MG63 (cell line): Measurements from ENCODE around the gene ASB15. TPM values are rescaled to one million over a fixed set of nuclear protein-coding genes. Genes with fewer than 3 reads are reported as not detected.

ENCODE experiments used
- DNase-seq: peaks from one replicate; pipeline ENCODE4 v3.0.0-alpha.2; 2020
- H3K27me3 ChIP-seq: fragments of 250-450 bp; sonication (Bioruptor Pico); 2 replicates; pipeline ENCODE4 v1.5.1; 2020; ENCODE audit warnings: mild to moderate bottlenecking, moderate library complexity
- H3K36me3 ChIP-seq: fragments of 250-450 bp; sonication (Bioruptor Pico); 2 replicates; pipeline ENCODE4 v1.5.1; 2020; ENCODE audit warnings: mild to moderate bottlenecking, moderate library complexity
- H3K4me3 ChIP-seq: fragments of 250-450 bp; sonication (Bioruptor Pico); 2 replicates; pipeline ENCODE4 v1.5.1; 2020; ENCODE audit warnings: mild to moderate bottlenecking, moderate library complexity
- H3K9me3 ChIP-seq: fragments of 250-450 bp; sonication (Bioruptor Pico); 2 replicates; pipeline ENCODE4 v1.5.1; 2020; ENCODE audit warnings: mild to moderate bottlenecking, moderate library complexity
- total RNA-seq: library from RNA; depleted of rRNA; stranded (reverse); fragments of >200 nt; shearing (Covaris generic); gene quantifications from 2 replicates; pipeline ENCODE4 v1.2.3, GENCODE V29; 2014; ENCODE audit warnings: low replicate concordance

The ASB15 gene
- total RNA-seq, 1 experiment from 2014 or later = not detected

DNA sequence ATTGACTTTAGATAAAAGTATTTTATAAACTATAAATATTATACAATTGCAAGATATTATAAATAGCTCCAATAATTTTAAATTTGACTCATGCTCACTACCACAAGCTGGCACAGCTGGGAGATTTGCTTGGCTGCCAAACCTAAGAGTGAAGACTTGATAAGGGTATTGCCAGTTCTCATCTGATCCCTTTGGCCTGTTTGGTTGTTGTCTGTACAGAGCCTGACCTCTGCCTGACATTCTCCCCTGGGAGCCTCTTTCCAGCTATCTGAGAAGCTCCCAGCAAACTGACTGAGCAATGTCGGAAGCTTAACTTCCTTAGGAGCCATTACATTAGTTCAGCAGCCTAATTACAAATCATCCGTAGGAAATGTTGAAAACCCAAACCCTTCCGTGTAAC, 43.9 kb downstream of the ASB15 start:
- H3K36me3 ChIP-seq = no peaks in the 10 kb centered on the region
- DNase-seq = peak; percentile 9
- no peaks in the 10 kb centered on the region for H3K27me3 ChIP-seq
- H3K4me3 ChIP-seq = no peak overlapping the region
- no peaks in the 10 kb centered on the region for H3K9me3 ChIP-seq

- no peak overlapping the region for H3K4me3 ChIP-seq
- no peaks in the 10 kb centered on the region for H3K27me3 ChIP-seq
- H3K36me3 ChIP-seq = no peaks in the 10 kb centered on the region
- no peaks in the 10 kb centered on the region for H3K9me3 ChIP-seq
- DNase-seq = no peak
Observed at GRCh38 chr7:123647106-123647730, 45.6 kb downstream of the ASB15 start.

DNA sequence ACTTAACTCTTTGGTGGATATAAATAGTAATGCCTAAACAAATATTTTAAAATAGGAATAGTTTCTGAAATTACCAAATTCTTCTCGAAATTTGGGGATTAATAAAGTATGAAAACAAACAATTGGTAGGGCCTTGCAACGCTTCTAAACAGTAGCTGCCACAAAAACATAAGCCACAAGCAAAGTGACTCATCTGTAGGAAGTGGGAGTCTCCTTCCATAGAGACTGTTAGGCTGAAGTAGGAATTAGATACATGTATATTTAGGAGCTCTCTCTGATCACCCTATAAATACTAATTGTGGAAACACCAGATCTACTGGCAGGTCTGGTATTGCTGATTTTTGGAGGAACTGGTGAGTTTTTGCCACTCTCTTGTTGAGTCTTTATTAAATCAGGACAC, 48.3 kb downstream of the ASB15 start:
- H3K9me3 ChIP-seq = no peaks in the 10 kb centered on the region
- H3K27me3 ChIP-seq = no peaks in the 10 kb centered on the region
- H3K36me3 ChIP-seq = no peaks in the 10 kb centered on the region
- no peak for DNase-seq
- H3K4me3 ChIP-seq = no peak overlapping the region

DNA sequence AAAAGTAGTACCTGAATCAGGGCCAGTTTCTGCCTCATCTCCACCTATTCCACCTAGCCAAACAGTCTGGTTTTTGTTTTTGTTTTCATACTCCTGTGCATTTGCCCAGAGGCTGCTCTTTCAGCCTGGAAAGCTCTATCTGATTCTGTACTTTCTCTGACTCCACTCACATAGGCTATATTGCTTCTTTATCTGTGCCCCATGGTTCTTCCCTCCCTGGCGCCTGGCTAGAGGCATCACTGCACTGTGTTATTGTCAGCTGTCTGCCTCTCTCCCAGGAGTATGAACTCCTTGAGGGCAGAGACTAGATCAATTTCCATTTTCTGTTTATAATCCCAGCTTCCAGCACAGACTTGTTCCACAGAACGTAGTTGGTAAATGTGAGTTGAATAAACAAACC, 49.0 kb downstream of the ASB15 start:
- Histone ChIP-seq H3K27me3 (no peaks in the 10 kb centered on the region), H3K4me3 (no peak overlapping the region), H3K36me3 (no peaks in the 10 kb centered on the region), H3K9me3 (no peaks in the 10 kb centered on the region)
- no peak for DNase-seq

- no peaks in the 10 kb centered on the region for H3K36me3 ChIP-seq
- no peaks in the 10 kb centered on the region for H3K27me3 ChIP-seq
- DNase-seq = no peak
- H3K9me3 ChIP-seq = no peaks in the 10 kb centered on the region
- no peak overlapping the region for H3K4me3 ChIP-seq
Observed at GRCh38 chr7:123652406-123652805, 50.8 kb downstream of the ASB15 start.

GRCh38 chr7:123653162-123653561, 51.5 kb downstream of the ASB15 start:
- H3K4me3 ChIP-seq = no peak overlapping the region
- H3K36me3 ChIP-seq = no peaks in the 10 kb centered on the region
- no peak for DNase-seq
- H3K9me3 ChIP-seq = no peaks in the 10 kb centered on the region
- no peaks in the 10 kb centered on the region for H3K27me3 ChIP-seq

DNA sequence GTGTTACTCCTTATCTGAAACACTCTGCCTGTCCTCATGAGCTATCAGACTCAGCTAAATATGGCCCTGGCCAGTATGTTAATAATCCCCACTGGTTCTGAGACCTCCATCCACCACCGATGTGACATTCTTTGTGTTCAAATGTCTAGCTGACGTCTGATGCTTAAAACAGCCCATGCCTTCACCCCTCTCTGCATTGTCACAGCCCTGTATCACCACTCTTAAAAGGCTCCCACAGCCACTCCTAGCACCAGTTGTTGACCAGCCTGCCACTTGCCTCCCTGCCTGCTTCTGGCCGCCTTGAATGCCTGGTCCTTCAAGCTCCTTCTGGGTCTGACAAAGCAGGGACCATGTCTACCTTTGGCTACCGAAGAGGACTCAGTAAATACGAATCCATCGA, 54.0 kb downstream of the ASB15 start, which contains the start of gene LMOD2:
TSS of gene LMOD2 (plus strand) at position 253 of the 400 bp plus-strand sequence. CDS start at position 351, 98 bp downstream.
- Histone ChIP-seq H3K36me3 (no peaks in the 10 kb centered on the region), H3K27me3 (no peaks in the 10 kb centered on the region), H3K9me3 (no peaks in the 10 kb centered on the region), H3K4me3 (no peak within 1 kb of the TSS)
- DNase-seq = no peak

DNA sequence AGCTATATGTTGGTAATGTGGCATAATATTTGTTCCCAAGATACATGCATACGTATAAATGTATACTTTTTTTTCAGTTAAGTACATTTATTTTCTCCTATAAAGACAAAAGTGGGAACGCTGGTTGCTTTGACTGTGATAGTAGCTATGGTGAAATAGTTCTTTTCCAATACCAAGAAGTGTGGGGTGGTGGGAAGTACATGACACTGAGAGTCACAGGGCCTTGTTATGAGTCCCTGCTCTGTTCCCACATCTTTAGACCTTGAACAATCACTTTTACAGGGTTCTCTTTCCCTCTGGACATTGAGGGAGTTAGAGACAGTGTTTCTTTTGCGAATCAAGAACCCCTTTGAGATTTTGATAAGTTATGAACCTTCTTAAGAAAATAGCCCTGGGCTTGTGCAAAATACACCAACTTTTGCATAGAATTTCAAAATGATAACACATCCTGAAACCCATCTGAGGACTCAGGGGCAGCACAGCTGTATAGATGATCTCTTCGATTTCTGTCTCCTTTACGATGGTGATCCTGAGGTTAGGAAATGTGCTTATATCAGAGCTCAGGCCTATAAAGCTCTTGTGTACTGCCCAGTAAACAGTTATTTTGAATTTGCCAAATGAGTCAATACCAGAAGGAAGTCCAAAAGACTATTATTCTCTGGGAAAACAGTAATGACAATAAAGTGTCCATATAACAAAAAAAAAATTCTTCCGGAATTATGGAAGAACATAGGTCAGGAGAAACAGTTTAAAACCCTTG, 55.1 kb downstream of the ASB15 start:
- DNase-seq = no peak
- Histone ChIP-seq H3K4me3 (no peak overlapping the region), H3K9me3 (no peaks in the 10 kb centered on the region), H3K36me3 (no peaks in the 10 kb centered on the region), H3K27me3 (no peaks in the 10 kb centered on the region)

GRCh38 chr7:123657304-123657685, 55.7 kb downstream of the ASB15 start:
- Histone ChIP-seq H3K36me3 (no peaks in the 10 kb centered on the region), H3K4me3 (no peak overlapping the region), H3K27me3 (no peaks in the 10 kb centered on the region), H3K9me3 (no peaks in the 10 kb centered on the region)
- no peak for DNase-seq

DNA sequence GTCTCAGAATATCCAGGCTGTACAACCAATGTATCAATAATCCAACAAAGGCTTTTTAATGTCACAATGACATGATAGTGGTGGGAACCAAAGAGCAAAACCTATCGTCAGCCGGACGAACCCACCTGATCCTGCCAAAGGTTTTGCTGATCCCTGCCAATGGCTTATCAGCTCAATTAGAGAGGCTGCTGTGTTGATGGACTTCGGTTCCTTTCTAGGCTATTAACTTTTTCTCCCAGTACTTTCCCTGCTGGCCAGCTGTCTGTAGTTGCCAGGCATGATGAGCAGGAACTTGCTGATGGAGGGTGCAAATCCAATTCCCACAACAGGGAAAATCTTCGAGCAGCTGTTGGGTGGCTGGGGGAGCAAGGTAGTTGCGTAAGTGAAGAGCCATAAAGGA, 56.4 kb downstream of the ASB15 start:
- no peak overlapping the region for H3K4me3 ChIP-seq
- no peak for DNase-seq
- no peaks in the 10 kb centered on the region for H3K9me3 ChIP-seq
- H3K27me3 ChIP-seq = no peaks in the 10 kb centered on the region
- no peaks in the 10 kb centered on the region for H3K36me3 ChIP-seq

DNA sequence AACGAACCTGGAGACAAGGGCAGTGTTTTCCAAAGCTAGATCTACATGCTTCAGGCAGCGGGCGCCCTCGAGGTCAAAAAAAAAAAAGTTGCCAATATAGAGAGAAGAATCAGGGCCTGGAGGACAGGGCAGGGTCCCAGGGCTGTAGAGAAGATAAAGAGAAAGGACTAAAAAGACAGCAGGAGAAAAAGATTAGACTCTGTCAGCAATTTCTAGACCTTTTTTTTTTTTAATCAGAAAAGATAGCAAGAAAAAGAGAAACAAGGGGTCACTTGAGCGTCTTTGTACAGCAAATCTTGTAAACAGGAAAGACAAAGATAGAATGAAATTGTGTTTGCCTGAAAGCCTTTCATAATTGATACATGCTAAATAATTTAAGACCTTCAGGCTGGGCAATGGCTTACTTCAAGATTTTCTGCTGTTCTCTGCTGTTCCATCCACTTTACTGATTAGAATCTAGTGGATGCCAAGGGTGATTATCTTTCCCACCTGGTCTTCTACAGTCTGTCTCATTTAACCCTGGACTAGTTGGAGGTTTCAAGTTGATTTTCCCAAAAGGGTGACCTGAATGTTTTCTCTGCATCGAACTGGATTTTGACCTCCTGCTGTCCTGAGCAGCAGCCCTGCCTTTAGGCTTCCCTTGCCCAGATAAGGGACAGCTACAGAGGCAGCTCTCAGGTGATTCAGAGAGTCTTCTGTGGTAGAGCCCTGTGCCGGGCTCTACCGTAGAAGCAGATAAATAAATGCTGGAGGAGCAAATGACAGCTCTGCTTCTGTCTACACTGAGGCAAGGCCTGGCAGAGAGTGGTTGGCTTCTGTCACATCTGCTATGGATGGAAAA, 59.1 kb downstream of the ASB15 start:
- no peaks in the 10 kb centered on the region for H3K9me3 ChIP-seq
- no peak overlapping the region for H3K4me3 ChIP-seq
- no peaks in the 10 kb centered on the region for H3K36me3 ChIP-seq
- no peaks in the 10 kb centered on the region for H3K27me3 ChIP-seq
- DNase-seq = no peak

- Histone ChIP-seq H3K4me3 (no peak overlapping the region), H3K9me3 (no peaks in the 10 kb centered on the region), H3K36me3 (no peaks in the 10 kb centered on the region), H3K27me3 (no peaks in the 10 kb centered on the region)
- no peak for DNase-seq
Observed at GRCh38 chr7:123661765-123662164, 60.1 kb downstream of the ASB15 start.

DNA sequence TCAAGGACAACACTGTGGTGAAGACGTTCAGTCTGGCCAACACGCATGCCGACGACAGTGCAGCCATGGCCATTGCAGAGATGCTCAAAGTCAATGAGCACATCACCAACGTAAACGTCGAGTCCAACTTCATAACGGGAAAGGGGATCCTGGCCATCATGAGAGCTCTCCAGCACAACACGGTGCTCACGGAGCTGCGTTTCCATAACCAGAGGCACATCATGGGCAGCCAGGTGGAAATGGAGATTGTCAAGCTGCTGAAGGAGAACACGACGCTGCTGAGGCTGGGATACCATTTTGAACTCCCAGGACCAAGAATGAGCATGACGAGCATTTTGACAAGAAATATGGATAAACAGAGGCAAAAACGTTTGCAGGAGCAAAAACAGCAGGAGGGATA, 60.7 kb downstream of the ASB15 start:
- no peak for DNase-seq
- no peaks in the 10 kb centered on the region for H3K9me3 ChIP-seq
- no peaks in the 10 kb centered on the region for H3K27me3 ChIP-seq
- no peak overlapping the region for H3K4me3 ChIP-seq
- no peaks in the 10 kb centered on the region for H3K36me3 ChIP-seq

DNA sequence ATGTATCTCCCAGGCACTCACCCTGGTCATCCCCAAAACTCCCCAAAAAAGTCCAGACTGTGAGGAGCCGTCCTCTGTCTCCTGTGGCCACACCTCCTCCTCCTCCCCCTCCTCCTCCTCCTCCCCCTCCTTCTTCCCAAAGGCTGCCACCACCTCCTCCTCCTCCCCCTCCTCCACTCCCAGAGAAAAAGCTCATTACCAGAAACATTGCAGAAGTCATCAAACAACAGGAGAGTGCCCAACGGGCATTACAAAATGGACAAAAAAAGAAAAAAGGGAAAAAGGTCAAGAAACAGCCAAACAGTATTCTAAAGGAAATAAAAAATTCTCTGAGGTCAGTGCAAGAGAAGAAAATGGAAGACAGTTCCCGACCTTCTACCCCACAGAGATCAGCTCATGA, 61.1 kb downstream of the ASB15 start:
- no peaks in the 10 kb centered on the region for H3K27me3 ChIP-seq
- H3K9me3 ChIP-seq = no peaks in the 10 kb centered on the region
- no peak overlapping the region for H3K4me3 ChIP-seq
- H3K36me3 ChIP-seq = no peaks in the 10 kb centered on the region
- no peak for DNase-seq

GRCh38 chr7:123663200-123663599, 61.6 kb downstream of the ASB15 start:
- no peak overlapping the region for H3K4me3 ChIP-seq
- no peak for DNase-seq
- H3K27me3 ChIP-seq = no peaks in the 10 kb centered on the region
- no peaks in the 10 kb centered on the region for H3K36me3 ChIP-seq
- H3K9me3 ChIP-seq = no peaks in the 10 kb centered on the region

- no peak for DNase-seq
- H3K36me3 ChIP-seq = no peaks in the 10 kb centered on the region
- no peaks in the 10 kb centered on the region for H3K27me3 ChIP-seq
- H3K9me3 ChIP-seq = no peaks in the 10 kb centered on the region
- no peak overlapping the region for H3K4me3 ChIP-seq
Observed at GRCh38 chr7:123665157-123665556, 63.5 kb downstream of the ASB15 start.

DNA sequence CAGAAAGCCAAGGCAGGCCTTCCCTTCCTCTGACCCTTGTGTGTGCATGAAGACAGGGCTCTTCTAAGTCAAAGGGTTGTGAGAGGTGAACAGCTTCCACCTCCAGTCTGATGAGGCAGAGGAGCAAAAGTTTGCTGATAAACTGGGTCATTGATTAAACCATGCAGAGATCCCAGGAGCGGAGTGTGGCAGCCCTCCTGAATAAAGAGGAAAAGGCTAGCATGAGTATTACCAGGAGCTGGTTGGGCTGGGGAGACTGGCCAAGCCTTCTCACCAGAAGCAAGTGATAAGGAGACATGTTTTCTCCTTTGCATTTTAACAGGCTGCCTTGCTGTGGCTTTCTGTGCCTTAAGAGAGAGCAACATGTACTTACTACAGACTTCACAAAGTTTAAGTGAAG, 64.3 kb downstream of the ASB15 start:
- Histone ChIP-seq H3K4me3 (no peak overlapping the region), H3K36me3 (no peaks in the 10 kb centered on the region), H3K27me3 (no peaks in the 10 kb centered on the region), H3K9me3 (no peaks in the 10 kb centered on the region)
- no peak for DNase-seq
